Fibroblast of lung (primary cell): ENCODE results near the gene CFAP298. TPM values are rescaled to one million over a fixed set of nuclear protein-coding genes. Genes with fewer than 3 reads are reported as not detected.
"Not testable (repeated sequence)": the region's sequence is repeated elsewhere in the genome, so short reads cannot be mapped to it uniquely, and the experiment has no call there.

Experiments used
- DNase-seq, 2 donors: peaks; one replicate each; pipeline versions ENCODE4 v3.0.0 to v3.0.0-alpha.2; 2010; ENCODE audit warnings: low read depth in 2 of 2
- H2AFZ ChIP-seq: 2 replicates; pipeline ENCODE4 v1.5.1; 2012; ENCODE audit warnings: low read length, control low read depth, inconsistent platforms
- H3K27ac ChIP-seq: 2 replicates; pipeline ENCODE4 v1.5.1; 2011; ENCODE audit warnings: low read length, control low read depth; ENCODE audit not compliant: insufficient read depth
- H3K27me3 ChIP-seq: 2 replicates; pipeline ENCODE4 v1.5.1; 2011; ENCODE audit warnings: mild to moderate bottlenecking, low read length; ENCODE audit not compliant: control insufficient read depth, insufficient read depth
- H3K36me3 ChIP-seq: 2 replicates; pipeline ENCODE4 v1.5.1; 2011; ENCODE audit warnings: low read length; ENCODE audit not compliant: control insufficient read depth, insufficient read depth
- H3K4me1 ChIP-seq: 2 replicates; pipeline ENCODE4 v1.5.1; 2011; ENCODE audit warnings: low read length; ENCODE audit not compliant: control insufficient read depth, insufficient read depth; ENCODE audit errors: extremely low read depth
- H3K4me2 ChIP-seq: 2 replicates; pipeline ENCODE4 v1.5.1; 2011; ENCODE audit warnings: low read length, control low read depth; ENCODE audit not compliant: insufficient read depth; ENCODE audit errors: extremely low read depth
- H3K4me3 ChIP-seq, 4 experiments: fragments of 200-600 bp in 1 of 4; sonication (generic) in 1 of 4; replicated peaks in 1 of 4; 2 replicates each; pipeline ENCODE4 v1.5.1; 2011 to 2016; ENCODE audit warnings: low read length in 4 of 4, low read depth in 3 of 4, mild to moderate bottlenecking in 3 of 4, control low read depth in 2 of 4, inconsistent platforms in 1 of 4, mixed read lengths in 1 of 4; ENCODE audit not compliant: insufficient read depth in 1 of 4; ENCODE audit errors: control extremely low read depth in 1 of 4
- H3K79me2 ChIP-seq: 2 replicates; pipeline ENCODE4 v1.5.1; 2012; ENCODE audit warnings: mild to moderate bottlenecking, low read length, inconsistent platforms; ENCODE audit not compliant: control insufficient read depth, insufficient read depth
- H3K9ac ChIP-seq: 2 replicates; pipeline ENCODE4 v1.5.1; 2011; ENCODE audit warnings: mild to moderate bottlenecking, low read length, control low read depth; ENCODE audit not compliant: insufficient read depth
- H3K9me3 ChIP-seq: 2 replicates; pipeline ENCODE4 v1.5.1; 2012; ENCODE audit warnings: low read depth, low read length; ENCODE audit not compliant: control insufficient read depth, insufficient read depth
- H4K20me1 ChIP-seq: 2 replicates; pipeline ENCODE4 v1.5.1; 2011; ENCODE audit warnings: low read length; ENCODE audit not compliant: control insufficient read depth, insufficient read depth; ENCODE audit errors: extremely low read depth
- EZH2 ChIP-seq: IDR thresholded peaks from 2 replicates; pipeline ENCODE4 v1.5.1; 2012; ENCODE audit warnings: low read length, control low read depth, mild to moderate bottlenecking; ENCODE audit errors: missing control alignments
- polyA minus RNA-seq: library from RNA; depleted of rRNA, polyadenylated mRNA; stranded (reverse); fragments of >200 nt; gene quantifications from 2 replicates; pipeline ENCODE4 v1.2.3, GENCODE V29; 2011; ENCODE audit warnings: low replicate concordance
- polyA plus RNA-seq, 2 donors: library from polyadenylated mRNA; depleted of rRNA in 1 of 2; stranded (reverse) in 1 of 2; unstranded in 1 of 2; fragments of >200 nt; gene quantifications; 2 replicates each; pipeline ENCODE4 v1.2.1, GENCODE V29; 2011 to 2012; ENCODE audit warnings: missing spikeins in 1 of 2
- total RNA-seq: library from RNA; depleted of rRNA; stranded (reverse); fragments of >200 nt; gene quantifications from 2 replicates; pipeline ENCODE4 v1.2.1, GENCODE V29; 2014
- TF ChIP-seq, protein P1 (sequence below), 2 donors: IDR thresholded peaks in 1 of 2; conservative IDR thresholded peaks in 1 of 2; 1 replicate in 1 of 2; 2 replicates in 1 of 2; pipeline ENCODE4 v1.5.1; 2011 to 2012; ENCODE audit warnings: low read length in 2 of 2, control low read depth in 1 of 2, inconsistent platforms in 1 of 2, low read depth in 1 of 2, mild to moderate bottlenecking in 1 of 2

CFAP298 gene
- 18.2 and 18.7 TPM in 2 replicates for total RNA-seq
- 20.9 and 26.6 TPM in 2 replicates for polyA plus RNA-seq
- 19.0 and 29.2 TPM in 2 replicates for polyA plus RNA-seq (2012)
- polyA minus RNA-seq = 0.82 and 1.1 TPM in 2 replicates

- TF ChIP-seq EZH2 = no peak
- TF ChIP-seq, protein P1, sequence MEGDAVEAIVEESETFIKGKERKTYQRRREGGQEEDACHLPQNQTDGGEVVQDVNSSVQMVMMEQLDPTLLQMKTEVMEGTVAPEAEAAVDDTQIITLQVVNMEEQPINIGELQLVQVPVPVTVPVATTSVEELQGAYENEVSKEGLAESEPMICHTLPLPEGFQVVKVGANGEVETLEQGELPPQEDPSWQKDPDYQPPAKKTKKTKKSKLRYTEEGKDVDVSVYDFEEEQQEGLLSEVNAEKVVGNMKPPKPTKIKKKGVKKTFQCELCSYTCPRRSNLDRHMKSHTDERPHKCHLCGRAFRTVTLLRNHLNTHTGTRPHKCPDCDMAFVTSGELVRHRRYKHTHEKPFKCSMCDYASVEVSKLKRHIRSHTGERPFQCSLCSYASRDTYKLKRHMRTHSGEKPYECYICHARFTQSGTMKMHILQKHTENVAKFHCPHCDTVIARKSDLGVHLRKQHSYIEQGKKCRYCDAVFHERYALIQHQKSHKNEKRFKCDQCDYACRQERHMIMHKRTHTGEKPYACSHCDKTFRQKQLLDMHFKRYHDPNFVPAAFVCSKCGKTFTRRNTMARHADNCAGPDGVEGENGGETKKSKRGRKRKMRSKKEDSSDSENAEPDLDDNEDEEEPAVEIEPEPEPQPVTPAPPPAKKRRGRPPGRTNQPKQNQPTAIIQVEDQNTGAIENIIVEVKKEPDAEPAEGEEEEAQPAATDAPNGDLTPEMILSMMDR (conservative IDR thresholded peaks at IDR 0.05 in 1 of 2, IDR thresholded peaks at IDR 0.05 in 1 of 2; ENCODE audit: low read depth in 1 of 2, low read length in 2 of 2) = no peak
- no peaks in the 10 kb centered on the region for H3K27me3 ChIP-seq
- no peaks in the 10 kb centered on the region for H3K4me1 ChIP-seq
These were observed at the start of gene CFAP298 for GRCh38 chr21:32612075-32612998. Gene CFAP298, minus strand, starts transcription at chr21:32612377. Its CDS starts 134 bp downstream, at chr21:32612243.

DNA sequence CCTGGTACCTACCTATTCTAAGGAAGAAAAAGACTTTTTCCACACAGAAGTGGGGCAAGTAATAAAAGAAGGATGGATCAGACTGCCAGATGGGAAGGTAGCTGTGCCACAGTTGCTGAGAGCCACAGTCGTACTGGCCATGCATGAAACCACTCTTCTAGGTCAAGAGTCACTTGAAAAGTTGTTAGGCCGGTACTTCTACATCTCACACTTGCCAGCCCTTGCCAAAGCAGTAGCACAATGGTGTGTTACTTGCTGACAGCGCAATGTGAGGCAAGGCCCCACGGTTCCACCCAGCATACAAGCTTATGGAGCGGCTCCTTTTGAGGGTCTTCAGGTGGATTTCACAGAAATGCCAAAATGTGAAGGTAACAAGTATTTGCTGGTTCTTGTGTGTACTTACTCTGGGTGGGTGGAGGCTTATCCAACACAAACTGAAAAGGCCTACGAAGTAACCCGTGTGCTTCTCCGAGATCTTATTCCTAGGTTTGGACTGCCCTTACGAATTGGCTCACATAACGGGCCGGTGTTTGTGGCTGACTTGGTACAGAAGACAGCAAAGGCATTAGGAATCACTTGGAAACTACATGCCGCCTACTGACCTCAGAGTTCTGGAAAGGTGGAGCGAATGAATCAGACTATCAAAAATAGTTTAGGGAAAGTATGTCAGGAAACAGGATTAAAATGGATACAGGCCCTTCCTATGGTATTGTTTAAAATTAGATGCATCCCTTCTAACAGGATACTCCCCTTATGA is 49.0 kb upstream of the CFAP298 start:
- not testable (repeated sequence) for H3K79me2 ChIP-seq, H3K36me3 ChIP-seq, H3K4me3 ChIP-seq, H4K20me1 ChIP-seq, H3K4me2 ChIP-seq, H3K9ac ChIP-seq, H3K27me3 ChIP-seq, H2AFZ ChIP-seq, H3K27ac ChIP-seq, H3K9me3 ChIP-seq, H3K4me1 ChIP-seq, DNase-seq

More at GRCh38 chr21:32612075-32612998, at the start of gene CFAP298:
- Histone ChIP-seq H2AFZ (peak within 1 kb of the TSS; percentile 96), H3K9me3 (no peaks in the 10 kb centered on the region), H4K20me1 (no peaks in the 10 kb centered on the region), H3K79me2 (peaks cover 16% of the 10 kb centered on the region), H3K4me2 (peak within 1 kb of the TSS; percentile 84), H3K9ac (peak within 1 kb of the TSS; percentile 95), H3K27ac (peak within 1 kb of the TSS; percentile 98), H3K4me3 (peak within 1 kb of the TSS; percentile 75 to 94 (median 87)), H3K36me3 (no peaks in the 10 kb centered on the region)
- peak; percentile 96 for DNase-seq

GRCh38 chr21:32658524-32658923 is 46.3 kb upstream of the CFAP298 start:
- H3K4me1 ChIP-seq = no peaks in the 10 kb centered on the region

More at GRCh38 chr21:32658524-32658923, 46.3 kb upstream of the CFAP298 start:
- no peak for TF ChIP-seq EZH2
- TF ChIP-seq, protein P1 (conservative IDR thresholded peaks at IDR 0.05 in 1 of 2, IDR thresholded peaks at IDR 0.05 in 1 of 2; ENCODE audit: low read depth in 1 of 2, low read length in 2 of 2) = no peak
- Histone ChIP-seq H4K20me1 (no peaks in the 10 kb centered on the region), H3K4me3 (no peak overlapping the region), H3K27me3 (no peaks in the 10 kb centered on the region), H3K9me3 (no peaks in the 10 kb centered on the region), H3K27ac (no peak overlapping the region), H3K79me2 (no peaks in the 10 kb centered on the region), H3K36me3 (no peaks in the 10 kb centered on the region), H2AFZ (no peak overlapping the region), H3K9ac (no peak overlapping the region), H3K4me2 (no peak overlapping the region)
- DNase-seq = no peak
